8988T (cell line): ENCODE data around the gene IPO8.

Experiments
- DNase-seq: peaks from one replicate; pipeline ENCODE4 v3.0.0; 2011

The IPO8 gene

DNA sequence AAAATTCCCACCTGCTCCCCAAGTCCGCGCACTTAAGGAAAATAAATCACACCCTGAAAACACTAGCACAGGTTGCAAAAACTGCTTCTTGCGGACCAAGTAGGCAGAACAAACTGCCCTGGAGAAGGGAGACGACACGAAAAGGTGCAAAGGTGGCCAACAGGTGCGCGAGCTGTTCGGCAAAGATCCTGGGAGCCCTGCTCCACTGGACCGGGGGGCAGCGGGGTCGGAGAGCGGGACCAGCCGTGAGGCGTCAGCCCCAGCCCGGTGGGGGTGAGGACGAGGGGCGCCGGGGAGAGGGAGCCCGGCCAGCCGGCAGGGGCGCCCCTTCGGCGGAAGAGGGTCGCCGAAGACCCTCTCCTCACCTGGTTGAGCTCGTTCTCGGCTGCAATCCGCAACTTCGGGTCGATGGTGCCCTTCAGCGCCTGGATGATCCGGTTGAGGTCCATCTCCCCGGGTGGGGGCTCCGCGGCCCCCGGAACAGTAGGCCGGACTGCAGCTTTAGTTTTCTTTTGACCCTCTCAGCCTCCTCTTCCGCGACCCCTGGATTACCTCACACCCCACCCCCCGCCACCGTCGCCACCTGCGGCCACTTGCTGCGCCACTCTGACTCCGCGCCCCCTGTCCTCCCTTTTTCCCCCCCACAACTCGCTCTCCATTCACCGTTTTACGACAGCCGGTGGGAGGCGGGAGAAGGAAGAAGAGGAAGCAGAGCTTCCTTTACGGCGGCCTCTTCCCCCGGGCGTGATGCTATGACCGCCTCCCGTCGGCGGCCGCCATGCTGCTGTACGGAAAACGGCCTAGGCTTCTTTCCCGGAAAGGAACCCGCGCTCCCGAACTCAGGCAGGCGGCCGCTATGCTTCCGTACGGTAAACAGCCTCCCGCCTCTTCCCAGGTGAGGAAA, at the start of gene IPO8:
Gene IPO8, minus strand, starts transcription at position 671 of the 904 bp plus-strand sequence. Its CDS starts 222 bp downstream, at position 449.
- peak; percentile 94 for DNase-seq

- no peak for DNase-seq
These were observed 48.7 kb upstream of the IPO8 start for GRCh38 chr12:30744321-30744720.

DNA sequence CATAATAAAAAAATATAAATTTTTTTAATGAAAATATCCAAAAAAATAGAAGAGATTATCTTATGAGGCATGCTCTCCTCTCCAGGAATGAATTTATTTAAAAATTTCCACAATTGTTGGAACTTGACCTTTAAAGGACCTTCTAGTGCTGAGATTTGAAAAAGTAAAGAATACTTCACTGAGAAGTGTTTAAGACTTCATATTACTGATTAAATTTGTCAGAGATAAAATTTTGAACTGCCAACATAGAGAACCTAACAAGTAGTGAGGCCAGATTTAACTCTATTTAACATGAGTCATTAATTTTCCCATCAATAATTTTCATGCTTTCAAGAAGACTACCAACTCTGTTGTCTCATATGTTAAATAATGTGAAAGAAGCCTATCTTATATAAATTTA, 44.6 kb upstream of the IPO8 start:
- DNase-seq: no peak

DNA sequence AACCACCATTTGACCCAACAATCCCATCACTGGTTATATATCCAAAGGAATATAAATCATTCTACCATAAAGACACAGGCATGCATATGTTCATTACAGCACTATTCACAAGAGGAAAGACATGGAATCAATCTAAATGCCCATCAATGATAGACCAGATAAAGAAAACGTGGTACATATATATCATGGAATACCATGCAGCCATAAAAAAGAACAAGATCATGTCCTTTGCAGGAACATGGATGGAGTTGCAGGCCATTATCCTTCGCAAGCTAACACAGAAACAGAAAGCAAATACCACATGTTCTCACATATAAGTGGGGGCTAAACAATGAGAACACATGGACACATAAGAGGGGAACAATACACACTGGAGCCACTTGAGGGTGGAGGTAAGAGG, 43.4 kb upstream of the IPO8 start:
- DNase-seq: no peak

- no peak for DNase-seq
These were observed 37.4 kb upstream of the IPO8 start for GRCh38 chr12:30732954-30733637.

DNA sequence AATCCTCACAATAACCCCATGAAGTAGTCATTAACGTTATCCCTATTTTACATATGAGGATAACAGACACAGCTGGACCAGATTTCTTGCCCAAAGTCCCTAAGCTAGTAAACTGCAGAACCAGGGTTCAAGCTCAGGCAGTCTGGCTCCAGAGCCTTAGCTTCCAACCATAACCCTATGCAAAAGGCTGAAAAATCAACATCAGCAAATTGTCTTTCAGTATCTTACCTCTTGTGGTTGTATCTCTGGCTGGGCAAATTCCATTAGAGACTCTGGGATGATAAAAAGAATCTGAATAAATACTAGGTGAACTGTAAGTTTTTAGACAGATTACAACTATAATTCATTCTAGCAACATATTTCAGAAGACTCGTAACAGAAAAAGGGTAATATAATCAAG, 34.3 kb upstream of the IPO8 start:
- no peak for DNase-seq

DNA sequence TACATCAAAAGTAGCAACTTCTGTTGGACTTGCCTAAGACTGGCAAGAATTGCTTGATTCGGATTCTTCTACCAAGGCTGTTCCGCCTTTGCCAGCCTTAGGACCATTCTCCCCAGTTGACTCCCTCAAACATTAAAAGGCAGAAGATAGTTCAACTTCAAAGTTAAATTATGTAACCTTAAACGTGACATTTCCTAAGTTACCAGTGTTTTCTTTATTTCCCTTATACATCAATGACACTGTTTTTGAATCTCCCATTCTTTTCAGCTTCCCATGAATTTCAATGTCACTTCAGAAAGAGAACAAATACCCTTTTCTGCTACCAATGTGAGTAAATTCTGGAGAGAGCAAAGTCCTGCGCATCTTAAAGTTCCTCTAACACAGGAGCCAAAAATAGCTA, 33.9 kb upstream of the IPO8 start:
- DNase-seq: no peak

DNA sequence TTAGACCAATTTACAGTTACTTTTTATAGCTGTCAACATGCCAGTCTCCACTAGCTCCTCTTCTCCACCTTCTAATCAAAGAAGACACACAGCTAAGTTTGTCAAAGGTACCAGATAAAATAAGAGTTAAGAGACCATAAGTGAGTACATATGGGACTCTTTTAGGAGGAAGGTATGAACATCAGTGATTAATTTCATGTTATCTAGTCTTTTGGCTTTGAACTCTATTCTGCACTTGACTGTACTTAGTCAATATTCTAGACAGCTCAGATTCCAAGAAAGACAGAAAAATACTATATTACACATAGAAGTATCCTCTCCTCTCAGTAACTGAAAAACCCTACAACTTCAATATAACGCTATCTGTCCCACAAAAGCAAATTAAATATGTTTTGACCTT, 31.0 kb upstream of the IPO8 start:
- no peak for DNase-seq

- DNase-seq: peak; percentile 42
These were observed 30.1 kb upstream of the IPO8 start for GRCh38 chr12:30725739-30726138.

- no peak for DNase-seq
These were observed 23.4 kb upstream of the IPO8 start for GRCh38 chr12:30719060-30719459.

GRCh38 chr12:30707613-30708342, 12.1 kb upstream of the IPO8 start:
- no peak for DNase-seq

GRCh38 chr12:30706476-30706875, 10.8 kb upstream of the IPO8 start:
- no peak for DNase-seq

GRCh38 chr12:30701056-30701455, 5.4 kb upstream of the IPO8 start:
- DNase-seq: no peak

GRCh38 chr12:30700216-30700900, 4.7 kb upstream of the IPO8 start:
- DNase-seq: no peak

- no peak for DNase-seq
These were observed 2.7 kb upstream of the IPO8 start for GRCh38 chr12:30698346-30698745.

DNA sequence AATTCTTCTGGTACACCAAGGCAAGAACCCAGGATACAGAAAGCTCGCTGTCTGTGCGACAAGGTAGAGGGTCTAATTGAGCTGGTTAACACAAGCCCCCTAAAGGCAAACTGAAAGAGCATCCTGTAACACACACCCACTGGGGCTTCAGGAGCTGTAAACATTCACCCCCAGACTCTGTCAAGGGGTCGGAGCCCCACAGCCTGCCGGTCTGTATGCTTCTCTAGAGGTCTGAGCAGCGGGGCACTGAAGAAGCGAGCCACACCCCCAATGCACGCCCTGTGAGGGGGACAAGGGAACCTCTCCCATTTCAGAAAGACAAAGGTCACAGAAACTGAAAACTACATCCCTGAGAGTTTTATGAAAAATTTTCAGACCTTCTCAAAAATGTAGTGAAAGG, 1.3 kb upstream of the IPO8 start:
- no peak for DNase-seq

DNA sequence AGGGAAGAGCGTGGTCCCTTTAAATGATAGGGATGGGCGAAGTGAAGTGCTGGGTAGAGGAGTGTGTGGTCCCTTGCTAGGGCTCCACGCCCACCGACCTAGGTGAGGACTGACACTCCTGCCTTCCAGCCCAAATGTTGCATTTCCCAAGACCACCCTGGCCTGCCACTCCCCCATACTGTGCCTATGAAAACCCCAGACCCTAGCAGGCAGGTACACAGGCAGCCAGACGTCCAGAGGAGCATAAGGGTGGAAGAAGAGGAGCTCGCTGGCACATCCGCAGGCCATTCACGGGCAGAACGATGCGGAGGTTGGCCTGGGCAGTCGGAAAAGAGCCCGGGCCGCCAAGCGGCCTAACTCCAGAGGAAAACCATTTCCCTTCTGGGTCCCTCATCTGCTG, 817 bp upstream of the IPO8 start:
- no peak for DNase-seq

GRCh38 chr12:30696103-30696408, 387 bp upstream of the IPO8 start:
- no peak for DNase-seq

- DNase-seq: no peak
These were observed 1.1 kb downstream of the IPO8 start for GRCh38 chr12:30694412-30695198.

GRCh38 chr12:30692470-30692869, 3.2 kb downstream of the IPO8 start:
- DNase-seq: no peak

GRCh38 chr12:30691122-30691879, 4.4 kb downstream of the IPO8 start:
- DNase-seq: no peak
